GM21381 (cell line): ENCODE data around the gene RBM6.
"Not testable (repeated sequence)": the region's sequence is repeated elsewhere in the genome, so short reads cannot be mapped to it uniquely, and the experiment has no call there.

Experiments used
- ATAC-seq: cut with Tn5 transposase; IDR thresholded peaks from one replicate; pipeline ENCODE4 v1.9.1; 2021; ENCODE audit warnings: mild to moderate bottlenecking, moderate library complexity; ENCODE audit not compliant: unreplicated experiment

RBM6 gene

GRCh38 chr3:49912881-49913281 lies 27.1 kb upstream of the RBM6 start:
- ATAC-seq = no peak

- ATAC-seq = no peak
These were observed 25.0 kb upstream of the RBM6 start for GRCh38 chr3:49914906-49915305.

- no peak for ATAC-seq
These were observed 23.3 kb upstream of the RBM6 start for GRCh38 chr3:49916686-49917085.

- ATAC-seq = not testable (repeated sequence)
These were observed 22.0 kb upstream of the RBM6 start for GRCh38 chr3:49917806-49918590.

- ATAC-seq = no peak
These were observed 15.3 kb upstream of the RBM6 start for GRCh38 chr3:49924683-49925082.

GRCh38 chr3:49925485-49925884 lies 14.5 kb upstream of the RBM6 start:
- no peak for ATAC-seq

- no peak for ATAC-seq
These were observed 13.7 kb upstream of the RBM6 start for GRCh38 chr3:49926117-49926728.

GRCh38 chr3:49927798-49928197 lies 12.2 kb upstream of the RBM6 start:
- ATAC-seq = no peak

- no peak for ATAC-seq
These were observed 11.4 kb upstream of the RBM6 start for GRCh38 chr3:49928481-49929017.

- ATAC-seq = peak; percentile 93
These were observed 10.4 kb upstream of the RBM6 start, which contains the start of gene MON1A for GRCh38 chr3:49929291-49930167. Gene MON1A (minus strand): TSS chr3:49929811. CDS start chr3:49913346, 16,465 bp downstream.

GRCh38 chr3:49930168-49930690 lies 9.7 kb upstream of the RBM6 start:
- ATAC-seq = no peak

GRCh38 chr3:49930922-49931321 lies 9.0 kb upstream of the RBM6 start:
- no peak for ATAC-seq

GRCh38 chr3:49932281-49932680 lies 7.7 kb upstream of the RBM6 start:
- not testable (repeated sequence) for ATAC-seq

GRCh38 chr3:49937090-49937489 lies 2.9 kb upstream of the RBM6 start:
- no peak for ATAC-seq

- ATAC-seq = no peak
These were observed 808 bp downstream of the RBM6 start for GRCh38 chr3:49940667-49941249.

GRCh38 chr3:49942651-49943050 lies 2.7 kb downstream of the RBM6 start:
- no peak for ATAC-seq

GRCh38 chr3:49952924-49953323 lies 13.0 kb downstream of the RBM6 start:
- no peak for ATAC-seq

GRCh38 chr3:49955636-49956035 lies 15.7 kb downstream of the RBM6 start:
- ATAC-seq = no peak

- ATAC-seq = no peak
These were observed 26.4 kb downstream of the RBM6 start for GRCh38 chr3:49966233-49966942.

GRCh38 chr3:49967291-49967690 lies 27.3 kb downstream of the RBM6 start:
- no peak for ATAC-seq
